Aortic smooth muscle cell (primary cell): ENCODE measurements around the gene OR4D10. TPM values are rescaled to one million over a fixed set of nuclear protein-coding genes. Genes with fewer than 3 reads are reported as not detected.

ENCODE experiments used
- total RNA-seq: library from RNA; depleted of rRNA; stranded (reverse); fragments of >200 nt; gene quantifications from 2 replicates; pipeline ENCODE4 v1.2.3, GENCODE V29; 2014

The OR4D10 gene
- total RNA-seq: not detected in 2 replicates

GRCh38 chr11:59473015-59473414, at the start of gene OR4D10:
TSS of gene OR4D10 (plus strand) at chr11:59473315. CDS start at chr11:59477430, 4,115 bp downstream.

DNA sequence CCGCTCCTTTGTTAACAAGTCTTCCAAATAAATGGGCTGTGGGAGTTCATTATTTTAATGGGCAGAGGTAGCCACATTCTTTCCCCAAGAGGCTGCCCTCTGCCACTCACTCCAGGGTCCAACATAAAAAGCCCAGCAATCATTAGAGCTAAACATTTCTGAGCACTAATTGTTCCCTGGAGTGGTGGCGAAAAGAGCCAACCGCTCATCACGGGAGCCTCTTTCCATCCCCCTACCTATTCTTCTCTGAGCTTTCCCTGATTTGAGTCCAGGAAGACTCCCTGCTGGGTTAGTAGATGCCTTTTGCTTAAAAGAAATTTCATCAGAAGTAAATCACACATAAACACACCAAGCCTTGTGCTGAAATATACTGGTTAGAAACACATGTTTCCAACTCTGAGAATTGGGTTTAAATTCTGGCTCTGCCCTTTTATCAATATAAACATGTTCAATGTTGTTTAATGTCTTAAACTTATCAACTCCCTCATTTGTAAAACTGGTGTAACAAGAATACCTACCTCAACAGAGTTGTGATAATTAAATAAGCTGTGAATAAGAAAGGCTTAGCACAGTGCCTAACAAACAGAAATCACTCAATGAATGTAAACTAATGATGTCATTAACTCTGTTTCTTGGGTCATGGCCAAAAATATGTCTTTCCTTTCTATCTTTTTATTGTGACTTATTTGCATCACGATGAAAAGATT, 46.6 kb upstream of the OR4D10 start, which contains the start of gene OR5A2:
Gene OR5A2 (minus strand): TSS at position 53 of the 707 bp plus-strand sequence. CDS start 3,460 bp downstream, outside the sequence.

GRCh38 chr11:59436169-59436568, 36.9 kb upstream of the OR4D10 start, which contains the start of gene OR5A1:
TSS of gene OR5A1 (plus strand) at chr11:59436469. CDS start at chr11:59443169, 6,700 bp downstream.

GRCh38 chr11:59456661-59457060, 16.5 kb upstream of the OR4D10 start, which contains the start of gene OR4D6:
TSS of gene OR4D6 (plus strand) at chr11:59456961. CDS start at chr11:59456961, 0 bp downstream.

DNA sequence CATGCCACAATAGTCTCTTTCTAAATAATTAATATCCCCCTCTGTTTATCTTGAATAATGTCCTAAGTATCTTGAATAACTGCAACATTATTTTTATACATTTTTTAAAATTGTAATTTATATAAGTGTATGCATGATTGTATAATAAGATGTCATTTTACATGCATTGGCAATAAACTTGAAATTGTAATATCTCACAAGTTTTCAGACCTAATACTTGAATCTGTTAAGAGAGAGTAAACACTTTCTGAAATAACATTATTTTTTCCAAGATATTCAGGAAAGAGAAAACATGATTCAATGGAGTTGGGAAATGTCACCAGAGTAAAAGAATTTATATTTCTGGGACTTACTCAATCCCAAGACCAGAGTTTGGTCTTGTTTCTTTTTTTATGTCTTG, 30.2 kb downstream of the OR4D10 start, which contains the start of gene OR4D11:
Gene OR4D11 (plus strand): TSS at position 301 of the 400 bp plus-strand sequence. CDS start 0 bp downstream, at position 301.

GRCh38 chr11:59510941-59511589, 38.0 kb downstream of the OR4D10 start, which contains the start of gene OR4D9:
TSS of gene OR4D9 (plus strand) at chr11:59511539. CDS start at chr11:59514913, 3,374 bp downstream.

Other genes starting within 250 kb of the OR4D10 start
- gene OR5AN1, start 114.4 kb upstream of the OR4D10 start, total RNA-seq: not detected in 2 replicates
- not detected in 2 replicates for gene OR5A2, start 46.9 kb upstream of the OR4D10 start, total RNA-seq
- gene OR5A1, start 36.8 kb upstream of the OR4D10 start, total RNA-seq: not detected in 2 replicates
- not detected in 2 replicates for gene OR4D6, start 16.4 kb upstream of the OR4D10 start, total RNA-seq
- gene OR4D11, start 30.3 kb downstream of the OR4D10 start, total RNA-seq: not detected in 2 replicates
- not detected in 2 replicates for gene OR4D9, start 38.2 kb downstream of the OR4D10 start, total RNA-seq
- 35.0 and 40.8 TPM in 2 replicates for gene OSBP, start 142.5 kb downstream of the OR4D10 start, total RNA-seq
- gene PATL1, start 195.7 kb downstream of the OR4D10 start, total RNA-seq: 5.3 and 7.3 TPM in 2 replicates
- not detected in 2 replicates for gene OR10V1, start 240.5 kb downstream of the OR4D10 start, total RNA-seq